Bladder microvascular endothelial cell (primary cell): ENCODE measurements around the gene CPED1. TPM values are rescaled to one million over a fixed set of nuclear protein-coding genes. Genes with fewer than 3 reads are reported as not detected.

ENCODE experiments used
- total RNA-seq: library from RNA; depleted of rRNA; stranded (reverse); fragments of >200 nt; gene quantifications from 2 replicates; pipeline ENCODE4 v1.2.3, GENCODE V29; 2014

The CPED1 gene
- total RNA-seq, result 2.2 and 5.0 TPM in 2 replicates

DNA sequence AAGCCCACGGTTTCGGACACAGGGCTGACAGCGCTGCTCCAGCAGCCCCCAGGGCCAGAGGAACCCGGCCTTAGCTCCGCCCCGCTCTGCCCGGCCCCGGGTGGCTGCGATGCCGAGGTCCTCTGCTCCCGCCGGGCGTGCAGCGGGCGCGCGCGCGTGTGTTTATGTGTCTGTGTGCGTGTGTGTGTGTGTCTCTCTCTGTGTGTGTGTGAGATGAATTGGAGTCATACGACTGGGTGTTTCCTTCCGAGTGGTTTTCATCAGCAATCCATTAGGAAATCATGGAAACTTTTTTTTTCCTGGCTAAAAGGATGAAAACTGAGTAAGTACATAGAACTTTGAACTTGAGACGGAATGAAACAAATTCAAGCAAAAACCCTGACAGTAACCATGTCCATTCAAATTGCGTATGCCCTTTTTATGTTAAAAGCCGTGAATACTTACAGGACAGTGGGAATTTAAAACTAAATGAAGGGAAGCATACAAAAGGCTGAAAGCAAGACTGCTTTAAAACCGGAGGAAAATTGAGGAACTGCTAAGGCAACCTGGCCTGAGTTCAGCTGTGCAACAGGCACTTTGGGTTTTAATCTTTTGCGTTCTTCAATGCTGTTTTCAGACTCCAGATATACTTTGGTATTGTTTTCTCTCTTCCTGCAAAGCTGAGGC lies at the start of gene CPED1:
TSS of gene CPED1 (plus strand) at position 121 of the 666 bp plus-strand sequence. CDS start 911 bp downstream, outside the sequence.

GRCh38 chr7:120950539-120951308 lies 37.8 kb upstream of the CPED1 start, which contains the start of gene ING3:
TSS of gene ING3 (plus strand) at chr7:120950777. CDS start at chr7:120950897, 120 bp downstream.

GRCh38 chr7:121328508-121329190 lies 340.1 kb downstream of the CPED1 start, which contains the start of gene WNT16:
TSS of gene WNT16 (plus strand) at chr7:121329000. CDS start at chr7:121329293, 293 bp downstream.

Other genes starting within 250 kb of the CPED1 start
- gene TSPAN12, start 130.6 kb upstream of the CPED1 start, total RNA-seq, result 18.8 and 61.3 TPM in 2 replicates
- 14.4 and 21.1 TPM in 2 replicates for gene ING3, start 37.9 kb upstream of the CPED1 start, total RNA-seq